GM21529 (cell line): ENCODE data around the gene CNTNAP4.

ENCODE experiments used
- ATAC-seq: cut with Tn5 transposase; IDR thresholded peaks from one replicate; pipeline ENCODE4 v1.9.1; 2021; ENCODE audit not compliant: unreplicated experiment

The CNTNAP4 gene

DNA sequence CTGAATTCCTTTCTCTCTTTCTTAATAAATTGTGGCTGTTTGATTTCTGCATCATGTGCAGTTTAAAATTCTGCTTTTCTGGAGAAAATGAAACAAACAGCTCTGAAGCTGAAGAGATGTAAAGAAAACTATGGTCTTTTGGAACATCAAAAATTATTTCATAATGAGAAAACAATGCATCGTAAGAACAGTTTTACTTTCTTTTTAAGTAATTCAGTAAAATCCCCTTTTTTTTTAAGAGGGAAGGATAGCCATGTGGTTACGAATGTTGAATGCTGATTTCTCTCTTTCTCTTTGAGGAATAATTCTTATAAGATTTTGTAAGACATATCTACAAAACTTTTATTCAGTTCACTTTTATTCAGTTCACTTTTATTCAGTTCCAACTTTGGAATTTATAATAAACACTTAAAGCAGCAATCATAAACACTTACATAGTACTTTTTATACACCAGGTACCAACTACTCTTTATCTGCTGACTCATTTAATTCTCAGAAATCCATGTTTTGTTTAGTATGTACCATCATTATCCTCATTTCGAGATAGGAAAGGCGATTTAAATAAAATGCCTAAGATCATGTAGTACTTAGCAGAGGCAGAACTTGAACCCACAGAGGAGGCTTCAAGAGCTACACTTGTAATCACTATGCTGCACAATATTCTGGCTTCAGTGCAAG is 26.6 kb downstream of the CNTNAP4 start:
- no peak for ATAC-seq

DNA sequence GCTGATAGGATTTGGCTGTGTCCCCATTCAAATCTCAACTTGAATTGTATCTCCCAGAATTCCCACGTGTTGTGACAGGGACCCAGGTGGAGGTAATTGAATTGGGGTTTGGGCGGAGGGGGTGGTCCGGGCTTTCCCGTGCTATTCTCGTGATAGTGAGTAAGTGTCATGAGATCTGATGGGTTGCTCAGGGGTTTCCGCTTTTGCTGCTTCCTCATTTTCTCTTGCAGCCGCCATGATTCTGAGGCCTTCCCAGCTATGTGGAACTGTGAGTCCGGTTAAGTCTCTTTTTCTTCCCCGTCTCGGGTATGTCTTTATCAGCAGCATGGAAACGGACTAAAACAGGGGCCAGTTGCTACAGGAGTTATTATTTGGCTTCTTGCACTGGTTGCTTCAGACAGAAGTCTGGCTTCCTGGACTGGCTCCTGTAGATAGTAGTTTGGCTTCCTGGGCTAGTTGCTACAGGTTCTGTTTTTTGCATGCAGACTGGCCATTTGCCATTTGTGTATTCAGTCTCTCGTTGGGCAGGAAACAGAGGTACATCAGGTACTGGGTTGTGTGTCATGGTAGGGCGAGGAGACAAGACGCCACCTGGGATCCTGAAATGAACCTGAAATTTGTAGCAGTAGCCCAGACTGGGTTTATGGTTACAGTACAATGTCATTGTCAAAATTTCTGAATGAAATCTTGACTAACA is 32.6 kb downstream of the CNTNAP4 start:
- no peak for ATAC-seq

DNA sequence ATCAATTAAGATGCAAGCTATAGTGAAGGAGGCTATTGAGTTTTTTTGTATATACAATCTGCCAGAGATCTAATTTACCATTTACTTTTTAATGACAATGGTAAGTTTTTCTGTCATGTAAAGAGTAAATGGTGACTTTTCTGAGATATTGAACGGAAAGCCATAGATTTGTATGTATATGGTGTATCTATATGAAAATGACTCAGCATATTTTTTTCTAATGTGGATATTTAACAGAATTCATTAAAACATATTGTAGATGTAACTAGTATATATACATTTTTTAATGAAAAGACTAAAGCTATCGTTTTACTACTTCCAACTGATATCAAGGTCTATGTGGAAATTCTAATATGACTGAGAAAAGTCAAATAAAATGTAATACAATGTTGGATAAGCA is 34.1 kb downstream of the CNTNAP4 start:
- no peak for ATAC-seq

DNA sequence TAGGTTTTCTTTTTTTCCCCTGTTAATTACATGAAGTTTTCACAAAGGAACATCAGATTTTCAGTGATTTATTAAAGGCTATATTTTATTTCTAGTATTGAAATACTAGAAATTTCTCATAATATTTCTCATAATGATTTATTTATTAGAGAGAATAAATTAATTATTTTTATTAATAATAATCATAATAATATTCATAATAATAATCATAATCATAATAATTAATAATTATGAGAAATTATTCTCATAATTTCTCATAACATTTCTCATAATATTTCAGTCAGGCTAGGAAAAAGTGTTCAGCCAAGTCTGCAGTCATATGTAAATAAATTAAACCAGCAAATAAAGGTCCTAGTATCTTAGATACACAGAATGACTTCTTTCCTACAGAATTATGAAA is 41.4 kb downstream of the CNTNAP4 start:
- ATAC-seq: no peak

DNA sequence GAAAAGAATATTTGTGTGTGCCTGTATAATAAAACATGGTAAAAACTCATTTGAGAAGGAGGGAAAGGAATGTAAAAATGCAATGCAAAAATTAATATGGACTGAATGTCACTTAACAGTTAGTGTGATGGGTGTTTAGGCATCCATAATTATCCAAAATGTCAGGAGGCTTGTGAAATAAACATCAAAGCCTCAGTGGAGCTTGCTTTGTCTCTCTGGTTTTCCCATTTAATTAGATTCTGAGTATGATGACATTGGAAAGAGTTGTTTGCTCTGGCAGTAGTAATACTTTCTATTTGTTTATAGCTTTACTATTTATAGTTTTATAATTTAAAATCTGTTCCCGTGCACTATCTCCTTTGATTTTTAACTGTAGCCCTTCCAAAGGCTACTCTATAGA is 51.9 kb downstream of the CNTNAP4 start:
- ATAC-seq: no peak

DNA sequence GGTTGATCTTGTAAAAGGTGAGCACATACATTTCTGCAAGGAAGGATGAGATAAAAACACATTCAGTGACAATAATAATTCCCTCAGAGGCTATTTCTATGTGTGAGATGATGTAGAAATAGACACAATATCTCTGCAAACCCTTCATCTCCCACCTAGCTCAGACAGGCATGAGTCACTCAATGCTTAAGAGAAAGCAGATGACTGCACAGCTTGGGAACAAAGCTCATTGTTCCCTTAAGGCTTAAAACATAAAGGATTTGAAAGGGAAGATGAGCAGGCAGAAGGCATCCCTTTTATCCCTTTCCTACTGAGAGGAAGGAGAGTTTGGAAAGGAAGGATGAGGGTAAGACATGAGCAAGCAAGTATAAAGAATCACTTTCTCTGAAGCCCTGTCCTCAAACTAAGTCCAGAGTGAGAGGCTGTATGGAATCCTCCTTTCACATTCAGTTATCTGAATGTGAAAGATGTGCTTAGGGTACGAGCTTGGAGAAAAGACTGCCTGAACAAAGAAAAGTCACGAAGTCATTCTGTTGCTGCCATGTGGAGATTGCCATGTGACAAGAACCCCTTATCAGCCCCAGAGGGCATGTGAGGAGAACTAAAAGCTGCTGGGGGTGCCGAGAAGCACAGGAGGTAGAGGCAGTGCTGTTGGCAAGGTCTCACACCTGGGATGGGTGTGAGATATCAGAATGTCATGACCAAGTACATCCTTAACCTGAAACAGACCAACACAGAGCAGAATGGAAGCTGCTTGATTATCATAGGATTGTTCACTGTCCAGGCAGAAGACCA is 58.2 kb downstream of the CNTNAP4 start:
- no peak for ATAC-seq

DNA sequence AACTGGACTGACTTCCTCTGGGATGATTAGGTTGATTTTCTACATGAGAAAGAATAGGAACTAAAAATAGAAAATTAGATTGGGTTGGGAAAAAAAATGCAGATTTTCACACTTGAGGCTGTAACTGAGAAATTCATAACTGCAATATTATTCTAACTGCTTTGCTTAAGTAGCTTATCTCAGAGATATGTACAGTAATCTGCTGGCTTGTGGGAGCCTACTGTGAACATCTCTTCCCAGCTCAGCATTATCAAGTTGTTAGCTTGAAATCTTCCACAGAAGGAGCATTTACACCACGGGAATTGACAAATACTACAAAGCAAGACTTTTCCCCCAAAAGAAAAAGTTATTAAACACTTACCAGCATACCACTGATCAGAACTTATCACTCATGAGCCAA is 58.9 kb downstream of the CNTNAP4 start:
- no peak for ATAC-seq

GRCh38 chr16:76338472-76338871 is 61.3 kb downstream of the CNTNAP4 start:
- ATAC-seq: no peak

GRCh38 chr16:76343769-76344168 is 66.6 kb downstream of the CNTNAP4 start:
- no peak for ATAC-seq

GRCh38 chr16:76345163-76345661 is 68.0 kb downstream of the CNTNAP4 start:
- ATAC-seq: no peak

DNA sequence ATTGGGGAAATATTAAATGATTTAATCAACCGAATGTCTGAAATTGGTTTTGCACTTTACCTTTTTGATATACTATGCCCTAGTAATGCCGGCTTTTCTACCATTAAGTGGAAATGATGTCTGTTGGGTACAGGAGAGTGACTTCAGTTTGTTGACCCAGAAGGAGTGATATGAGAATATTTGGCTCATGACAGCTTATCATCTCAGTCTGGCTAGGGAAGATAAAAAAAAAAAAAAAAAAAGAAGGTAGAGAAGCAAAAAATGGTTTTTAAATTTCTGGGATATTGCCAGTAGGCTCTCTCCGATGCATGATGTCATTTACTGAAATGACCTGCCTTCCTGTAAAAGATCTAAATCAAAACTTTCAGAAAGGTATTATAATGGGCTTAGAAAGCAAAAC is 69.0 kb downstream of the CNTNAP4 start:
- ATAC-seq: no peak

- no peak for ATAC-seq
These were observed 74.2 kb downstream of the CNTNAP4 start for GRCh38 chr16:76351441-76351840.

DNA sequence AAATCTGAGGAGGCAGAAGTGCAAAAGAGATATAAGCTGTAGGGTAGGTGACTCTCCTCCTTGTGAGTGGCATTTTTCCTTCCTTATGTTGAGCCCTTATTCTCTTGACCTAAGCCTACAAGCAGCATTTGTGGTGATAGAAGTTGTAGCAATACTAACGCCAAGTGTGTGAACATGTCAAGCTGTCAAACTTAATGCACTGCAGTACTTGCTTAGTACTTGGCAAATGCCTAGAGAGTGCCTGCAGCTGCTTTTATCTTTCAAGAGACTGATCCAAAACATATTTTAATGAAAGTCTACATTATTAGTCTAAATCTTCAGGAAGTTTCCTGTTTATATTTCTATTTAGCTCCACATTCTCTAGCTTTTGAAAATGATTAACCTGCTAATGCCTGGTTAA is 83.2 kb downstream of the CNTNAP4 start:
- ATAC-seq: no peak

GRCh38 chr16:76370344-76370743 is 93.1 kb downstream of the CNTNAP4 start:
- no peak for ATAC-seq

GRCh38 chr16:76371441-76371840 is 94.2 kb downstream of the CNTNAP4 start:
- no peak for ATAC-seq

- ATAC-seq: no peak
These were observed 96.8 kb downstream of the CNTNAP4 start for GRCh38 chr16:76373998-76374397.

- ATAC-seq: no peak
These were observed 99.8 kb downstream of the CNTNAP4 start for GRCh38 chr16:76376988-76377387.

- ATAC-seq: no peak
These were observed 100.8 kb downstream of the CNTNAP4 start for GRCh38 chr16:76378020-76378419.

- ATAC-seq: no peak
These were observed 103.9 kb downstream of the CNTNAP4 start for GRCh38 chr16:76381096-76381495.

GRCh38 chr16:76385601-76386230 is 108.5 kb downstream of the CNTNAP4 start:
- ATAC-seq: no peak

- ATAC-seq: no peak
These were observed 109.6 kb downstream of the CNTNAP4 start for GRCh38 chr16:76386784-76387183.
